ENCODE measurements around the gene GPHN.

DNA sequence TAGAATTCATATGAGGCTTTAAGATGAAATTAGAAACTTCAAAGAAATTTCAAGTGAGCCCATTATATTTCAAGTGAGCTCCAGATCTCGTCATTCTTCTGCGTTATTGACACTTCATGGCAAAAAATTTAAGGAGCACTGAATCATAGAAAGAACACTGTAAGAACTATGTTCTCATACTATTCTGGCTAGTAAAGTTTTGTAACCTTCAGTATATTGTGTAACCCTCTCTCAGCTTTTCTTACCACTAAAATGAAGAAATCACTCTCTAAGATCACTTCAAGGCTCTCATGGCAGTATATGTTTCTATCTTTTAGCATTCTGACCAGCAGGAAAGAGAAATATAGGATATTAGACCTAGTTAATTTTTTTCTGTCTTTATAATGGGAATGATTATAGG, 6.3 kb downstream of the GPHN start:
- no peak for TF ChIP-seq EP300 (IDR thresholded peaks at IDR 0.05; ENCODE audit: borderline replicate concordance in 1 of 2, low read depth in 1 of 2, low read length in 1 of 2)
- TF ChIP-seq RCOR1 (IDR thresholded peaks at IDR 0.05; ENCODE audit: low read length): no peak
- TF ChIP-seq, protein P1, sequence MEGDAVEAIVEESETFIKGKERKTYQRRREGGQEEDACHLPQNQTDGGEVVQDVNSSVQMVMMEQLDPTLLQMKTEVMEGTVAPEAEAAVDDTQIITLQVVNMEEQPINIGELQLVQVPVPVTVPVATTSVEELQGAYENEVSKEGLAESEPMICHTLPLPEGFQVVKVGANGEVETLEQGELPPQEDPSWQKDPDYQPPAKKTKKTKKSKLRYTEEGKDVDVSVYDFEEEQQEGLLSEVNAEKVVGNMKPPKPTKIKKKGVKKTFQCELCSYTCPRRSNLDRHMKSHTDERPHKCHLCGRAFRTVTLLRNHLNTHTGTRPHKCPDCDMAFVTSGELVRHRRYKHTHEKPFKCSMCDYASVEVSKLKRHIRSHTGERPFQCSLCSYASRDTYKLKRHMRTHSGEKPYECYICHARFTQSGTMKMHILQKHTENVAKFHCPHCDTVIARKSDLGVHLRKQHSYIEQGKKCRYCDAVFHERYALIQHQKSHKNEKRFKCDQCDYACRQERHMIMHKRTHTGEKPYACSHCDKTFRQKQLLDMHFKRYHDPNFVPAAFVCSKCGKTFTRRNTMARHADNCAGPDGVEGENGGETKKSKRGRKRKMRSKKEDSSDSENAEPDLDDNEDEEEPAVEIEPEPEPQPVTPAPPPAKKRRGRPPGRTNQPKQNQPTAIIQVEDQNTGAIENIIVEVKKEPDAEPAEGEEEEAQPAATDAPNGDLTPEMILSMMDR (IDR thresholded peaks at IDR 0.05): no peak
- TF ChIP-seq POLR2AphosphoS5 (IDR thresholded peaks at IDR 0.05; ENCODE audit: low read depth, low read length): no peak
- TF ChIP-seq, protein P2, sequence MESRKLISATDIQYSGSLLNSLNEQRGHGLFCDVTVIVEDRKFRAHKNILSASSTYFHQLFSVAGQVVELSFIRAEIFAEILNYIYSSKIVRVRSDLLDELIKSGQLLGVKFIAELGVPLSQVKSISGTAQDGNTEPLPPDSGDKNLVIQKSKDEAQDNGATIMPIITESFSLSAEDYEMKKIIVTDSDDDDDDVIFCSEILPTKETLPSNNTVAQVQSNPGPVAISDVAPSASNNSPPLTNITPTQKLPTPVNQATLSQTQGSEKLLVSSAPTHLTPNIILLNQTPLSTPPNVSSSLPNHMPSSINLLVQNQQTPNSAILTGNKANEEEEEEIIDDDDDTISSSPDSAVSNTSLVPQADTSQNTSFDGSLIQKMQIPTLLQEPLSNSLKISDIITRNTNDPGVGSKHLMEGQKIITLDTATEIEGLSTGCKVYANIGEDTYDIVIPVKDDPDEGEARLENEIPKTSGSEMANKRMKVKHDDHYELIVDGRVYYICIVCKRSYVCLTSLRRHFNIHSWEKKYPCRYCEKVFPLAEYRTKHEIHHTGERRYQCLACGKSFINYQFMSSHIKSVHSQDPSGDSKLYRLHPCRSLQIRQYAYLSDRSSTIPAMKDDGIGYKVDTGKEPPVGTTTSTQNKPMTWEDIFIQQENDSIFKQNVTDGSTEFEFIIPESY (IDR thresholded peaks at IDR 0.05; ENCODE audit: borderline replicate concordance, low read depth): no peak
- TF ChIP-seq, protein P3, sequence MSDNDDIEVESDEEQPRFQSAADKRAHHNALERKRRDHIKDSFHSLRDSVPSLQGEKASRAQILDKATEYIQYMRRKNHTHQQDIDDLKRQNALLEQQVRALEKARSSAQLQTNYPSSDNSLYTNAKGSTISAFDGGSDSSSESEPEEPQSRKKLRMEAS (IDR thresholded peaks at IDR 0.05; ENCODE audit: low read depth): no peak
- TF ChIP-seq NFIC (IDR thresholded peaks at IDR 0.05; ENCODE audit: borderline replicate concordance): no peak
- no peak for TF ChIP-seq FOXM1 (IDR thresholded peaks at IDR 0.05; ENCODE audit: low read depth)
- TF ChIP-seq TCF12 (IDR thresholded peaks at IDR 0.05): no peak
- TF ChIP-seq YY1 (IDR thresholded peaks at IDR 0.05; ENCODE audit: low read depth): no peak
- no peak for TF ChIP-seq MEF2A (IDR thresholded peaks at IDR 0.05; ENCODE audit: borderline replicate concordance, low read depth)
- TF ChIP-seq, protein P4, sequence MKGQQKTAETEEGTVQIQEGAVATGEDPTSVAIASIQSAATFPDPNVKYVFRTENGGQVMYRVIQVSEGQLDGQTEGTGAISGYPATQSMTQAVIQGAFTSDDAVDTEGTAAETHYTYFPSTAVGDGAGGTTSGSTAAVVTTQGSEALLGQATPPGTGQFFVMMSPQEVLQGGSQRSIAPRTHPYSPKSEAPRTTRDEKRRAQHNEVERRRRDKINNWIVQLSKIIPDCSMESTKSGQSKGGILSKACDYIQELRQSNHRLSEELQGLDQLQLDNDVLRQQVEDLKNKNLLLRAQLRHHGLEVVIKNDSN (IDR thresholded peaks at IDR 0.05; ENCODE audit: borderline replicate concordance, low read depth): no peak
- TF ChIP-seq TAF1 (IDR thresholded peaks at IDR 0.05; ENCODE audit: borderline replicate concordance, low read depth, low read length): no peak
- TF ChIP-seq, protein P5, sequence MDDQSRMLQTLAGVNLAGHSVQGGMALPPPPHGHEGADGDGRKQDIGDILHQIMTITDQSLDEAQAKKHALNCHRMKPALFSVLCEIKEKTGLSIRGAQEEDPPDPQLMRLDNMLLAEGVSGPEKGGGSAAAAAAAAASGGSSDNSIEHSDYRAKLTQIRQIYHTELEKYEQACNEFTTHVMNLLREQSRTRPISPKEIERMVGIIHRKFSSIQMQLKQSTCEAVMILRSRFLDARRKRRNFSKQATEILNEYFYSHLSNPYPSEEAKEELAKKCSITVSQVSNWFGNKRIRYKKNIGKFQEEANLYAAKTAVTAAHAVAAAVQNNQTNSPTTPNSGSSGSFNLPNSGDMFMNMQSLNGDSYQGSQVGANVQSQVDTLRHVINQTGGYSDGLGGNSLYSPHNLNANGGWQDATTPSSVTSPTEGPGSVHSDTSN (IDR thresholded peaks at IDR 0.05): no peak

All from SK-N-SH (cell line).